NB4 (cell line): ENCODE results near the gene DESI1.
"Not testable (repeated sequence)": the region's sequence is repeated elsewhere in the genome, so short reads cannot be mapped to it uniquely, and the experiment has no call there.

Experiments used
- DNase-seq: peaks from one replicate; pipeline ENCODE4 v3.0.0; 2010; ENCODE audit warnings: low read depth
- H3K4me3 ChIP-seq: one replicate; pipeline ENCODE4 v1.5.1; 2011; ENCODE audit warnings: mild to moderate bottlenecking, low read depth, low read length, moderate library complexity
- MYC ChIP-seq: IDR thresholded peaks from 2 replicates; pipeline ENCODE4 v1.6.1; 2011; ENCODE audit warnings: low read depth, low read length
- POLR2A ChIP-seq: IDR thresholded peaks from 2 replicates; pipeline ENCODE4 v1.6.1; 2011; ENCODE audit warnings: mild to moderate bottlenecking; ENCODE audit not compliant: insufficient read length; ENCODE audit errors: extremely low read depth
- TF ChIP-seq, protein P1 (sequence below): IDR thresholded peaks from 2 replicates; pipeline ENCODE4 v1.6.1; 2011; ENCODE audit warnings: low read depth, low read length
- TF ChIP-seq, protein P2 (sequence below): IDR thresholded peaks from one replicate; pipeline ENCODE4 v1.5.1; 2012; ENCODE audit warnings: low read depth, low read length

The DESI1 gene

DNA sequence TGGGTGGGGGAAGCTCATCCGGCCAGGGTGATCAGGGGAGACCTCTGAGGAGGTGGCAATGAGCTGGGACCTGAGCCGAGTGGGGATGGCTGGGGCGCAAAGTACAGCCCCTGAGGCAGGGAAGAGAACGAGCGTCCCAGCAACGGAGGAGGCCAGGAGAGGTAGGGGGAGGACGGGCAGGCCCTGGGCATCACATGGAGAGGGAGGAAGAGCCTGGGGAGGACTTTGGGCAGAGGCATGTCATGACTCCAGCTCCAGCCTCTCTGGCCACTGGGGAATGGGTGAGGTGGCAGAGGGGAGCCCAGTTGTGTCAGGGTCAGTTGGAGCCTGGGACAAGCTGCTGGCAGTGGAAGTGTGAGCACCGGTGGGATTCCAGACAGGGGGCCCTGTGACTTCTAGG is 42.7 kb downstream of the DESI1 start:
- DNase-seq, result no peak
- TF ChIP-seq, protein P1, sequence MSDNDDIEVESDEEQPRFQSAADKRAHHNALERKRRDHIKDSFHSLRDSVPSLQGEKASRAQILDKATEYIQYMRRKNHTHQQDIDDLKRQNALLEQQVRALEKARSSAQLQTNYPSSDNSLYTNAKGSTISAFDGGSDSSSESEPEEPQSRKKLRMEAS, result no peak
- TF ChIP-seq, protein P2, sequence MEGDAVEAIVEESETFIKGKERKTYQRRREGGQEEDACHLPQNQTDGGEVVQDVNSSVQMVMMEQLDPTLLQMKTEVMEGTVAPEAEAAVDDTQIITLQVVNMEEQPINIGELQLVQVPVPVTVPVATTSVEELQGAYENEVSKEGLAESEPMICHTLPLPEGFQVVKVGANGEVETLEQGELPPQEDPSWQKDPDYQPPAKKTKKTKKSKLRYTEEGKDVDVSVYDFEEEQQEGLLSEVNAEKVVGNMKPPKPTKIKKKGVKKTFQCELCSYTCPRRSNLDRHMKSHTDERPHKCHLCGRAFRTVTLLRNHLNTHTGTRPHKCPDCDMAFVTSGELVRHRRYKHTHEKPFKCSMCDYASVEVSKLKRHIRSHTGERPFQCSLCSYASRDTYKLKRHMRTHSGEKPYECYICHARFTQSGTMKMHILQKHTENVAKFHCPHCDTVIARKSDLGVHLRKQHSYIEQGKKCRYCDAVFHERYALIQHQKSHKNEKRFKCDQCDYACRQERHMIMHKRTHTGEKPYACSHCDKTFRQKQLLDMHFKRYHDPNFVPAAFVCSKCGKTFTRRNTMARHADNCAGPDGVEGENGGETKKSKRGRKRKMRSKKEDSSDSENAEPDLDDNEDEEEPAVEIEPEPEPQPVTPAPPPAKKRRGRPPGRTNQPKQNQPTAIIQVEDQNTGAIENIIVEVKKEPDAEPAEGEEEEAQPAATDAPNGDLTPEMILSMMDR, result no peak
- TF ChIP-seq POLR2A (no peak), MYC (no peak)
- H3K4me3 ChIP-seq, result no peak overlapping the region

DNA sequence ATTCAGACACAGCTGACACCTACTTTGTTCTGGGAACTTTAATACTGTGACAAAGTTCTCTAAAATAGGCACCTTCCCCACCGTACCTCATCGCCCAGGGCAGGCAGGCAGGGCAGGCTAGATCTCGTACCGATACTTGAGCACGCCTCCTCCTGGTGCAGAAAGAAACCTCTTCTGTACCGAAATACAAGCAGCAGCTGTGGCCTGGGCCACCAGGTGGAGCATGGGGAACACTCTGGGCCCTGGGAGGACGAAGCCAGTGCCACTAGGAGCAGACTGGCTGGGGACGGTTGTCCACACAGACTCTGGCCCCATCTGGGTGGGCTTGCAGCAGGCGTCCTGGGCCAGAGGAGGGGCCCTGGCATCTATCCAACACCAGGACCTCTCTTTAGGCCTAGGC is 44.0 kb downstream of the DESI1 start:
- peak; percentile 68 for DNase-seq
- TF ChIP-seq, protein P1, result peak; percentile 27; the same call in 1 of the 2 replicates
- TF ChIP-seq MYC (no peak), POLR2A (no peak)
- TF ChIP-seq, protein P2, result peak; percentile 79
- H3K4me3 ChIP-seq, result no peak overlapping the region

DNA sequence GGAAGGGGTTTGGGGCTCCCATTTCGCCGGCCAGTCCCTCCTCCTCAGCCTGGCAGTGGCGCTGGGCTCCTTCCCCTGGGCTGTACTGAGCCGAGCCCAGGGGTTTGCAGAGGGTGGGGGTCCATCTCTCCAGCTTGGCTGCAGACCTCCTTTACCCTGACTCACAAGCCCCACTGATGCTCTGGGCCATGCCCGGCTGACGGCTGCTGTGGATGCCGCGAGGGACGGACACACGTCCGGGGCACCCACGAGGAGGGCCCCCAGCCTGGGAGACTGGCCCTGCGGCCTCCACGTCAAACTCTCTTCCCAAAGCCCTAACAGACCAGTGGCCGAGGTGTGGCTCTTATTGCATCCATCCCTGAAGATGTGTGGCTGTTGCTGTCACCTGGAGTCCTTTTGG is 45.3 kb downstream of the DESI1 start:
- H3K4me3 ChIP-seq, result no peak overlapping the region
- no peak for DNase-seq
- TF ChIP-seq, protein P2, result no peak
- TF ChIP-seq MYC (no peak), POLR2A (no peak)
- TF ChIP-seq, protein P1, result no peak

DNA sequence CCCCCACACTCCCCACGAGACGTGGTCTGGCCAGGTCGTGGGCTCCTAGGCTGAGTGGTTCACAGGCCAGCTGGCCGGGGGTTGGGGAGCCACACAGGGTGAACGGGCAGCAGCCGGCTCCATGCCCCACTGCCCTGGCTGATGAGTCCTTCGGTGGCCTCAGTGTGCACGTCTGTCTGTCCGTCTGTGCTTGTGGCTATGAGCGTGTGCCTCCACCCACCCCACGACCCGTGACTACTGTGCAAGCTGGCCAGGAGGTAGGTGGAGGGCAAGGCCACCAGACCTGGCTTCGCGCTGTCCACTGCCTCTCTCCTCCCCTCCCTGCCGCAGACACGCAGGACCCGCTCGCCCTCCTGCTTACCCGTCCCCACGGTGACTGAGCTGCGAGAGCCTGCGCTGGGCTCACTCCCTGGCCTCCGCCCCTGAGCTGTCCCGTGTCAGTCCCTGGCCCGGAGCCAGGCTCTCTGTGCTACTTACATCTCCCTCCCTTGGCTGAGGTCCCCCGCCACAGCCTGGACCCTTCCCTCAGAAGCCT is 45.9 kb downstream of the DESI1 start:
- TF ChIP-seq, protein P1, result no peak
- TF ChIP-seq, protein P2, result no peak
- no peak for TF ChIP-seq POLR2A
- TF ChIP-seq MYC, result no peak
- no peak for DNase-seq
- no peak overlapping the region for H3K4me3 ChIP-seq

DNA sequence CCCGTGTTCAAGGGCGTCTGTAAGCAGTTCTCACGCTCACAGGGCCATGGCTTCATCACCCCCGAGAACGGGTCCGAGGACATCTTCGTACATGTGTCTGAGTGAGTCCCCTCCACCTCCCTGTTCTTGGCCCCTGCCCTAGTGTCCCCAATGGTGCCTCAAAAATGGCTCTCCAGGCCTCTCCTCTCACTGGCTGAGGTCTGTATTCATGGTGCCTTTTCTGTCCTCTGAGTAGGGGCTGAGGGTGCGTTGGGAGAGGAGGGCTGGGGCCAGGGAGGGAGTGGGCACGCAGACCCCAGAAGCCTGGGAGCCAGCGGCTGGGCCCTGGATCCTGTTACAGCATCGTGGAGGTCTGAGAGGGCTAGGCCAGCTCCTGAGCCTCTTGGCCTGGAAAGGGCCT is 47.2 kb downstream of the DESI1 start:
- no peak for DNase-seq
- no peak for TF ChIP-seq POLR2A
- TF ChIP-seq, protein P1, result no peak
- no peak for TF ChIP-seq MYC
- TF ChIP-seq, protein P2, result no peak
- no peak overlapping the region for H3K4me3 ChIP-seq

DNA sequence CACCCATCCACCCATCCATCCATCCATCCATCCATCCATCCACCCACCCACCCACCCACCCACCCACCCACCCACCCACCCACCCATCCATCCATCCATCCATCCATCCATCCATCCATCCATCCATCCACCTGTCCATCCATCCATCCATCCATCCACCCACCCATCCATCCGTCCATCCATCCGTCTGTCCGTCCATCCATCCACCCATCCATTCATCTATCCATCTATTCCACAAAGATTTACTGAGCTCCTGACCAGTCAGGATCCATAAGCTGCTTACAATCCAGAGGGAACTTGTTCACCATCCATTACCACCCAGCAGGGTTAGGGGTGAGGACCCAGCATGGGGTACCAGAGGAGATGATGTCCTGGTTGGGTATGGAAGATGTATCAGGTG is 48.5 kb downstream of the DESI1 start:
- not testable (repeated sequence) for H3K4me3 ChIP-seq, DNase-seq
